ENCODE data around the gene PPP1R14C.

- TF ChIP-seq POLR2A (IDR thresholded peaks at IDR 0.05): no peak
- TF ChIP-seq, protein P1, sequence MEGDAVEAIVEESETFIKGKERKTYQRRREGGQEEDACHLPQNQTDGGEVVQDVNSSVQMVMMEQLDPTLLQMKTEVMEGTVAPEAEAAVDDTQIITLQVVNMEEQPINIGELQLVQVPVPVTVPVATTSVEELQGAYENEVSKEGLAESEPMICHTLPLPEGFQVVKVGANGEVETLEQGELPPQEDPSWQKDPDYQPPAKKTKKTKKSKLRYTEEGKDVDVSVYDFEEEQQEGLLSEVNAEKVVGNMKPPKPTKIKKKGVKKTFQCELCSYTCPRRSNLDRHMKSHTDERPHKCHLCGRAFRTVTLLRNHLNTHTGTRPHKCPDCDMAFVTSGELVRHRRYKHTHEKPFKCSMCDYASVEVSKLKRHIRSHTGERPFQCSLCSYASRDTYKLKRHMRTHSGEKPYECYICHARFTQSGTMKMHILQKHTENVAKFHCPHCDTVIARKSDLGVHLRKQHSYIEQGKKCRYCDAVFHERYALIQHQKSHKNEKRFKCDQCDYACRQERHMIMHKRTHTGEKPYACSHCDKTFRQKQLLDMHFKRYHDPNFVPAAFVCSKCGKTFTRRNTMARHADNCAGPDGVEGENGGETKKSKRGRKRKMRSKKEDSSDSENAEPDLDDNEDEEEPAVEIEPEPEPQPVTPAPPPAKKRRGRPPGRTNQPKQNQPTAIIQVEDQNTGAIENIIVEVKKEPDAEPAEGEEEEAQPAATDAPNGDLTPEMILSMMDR (IDR thresholded peaks at IDR 0.05): no peak
Observed at GRCh38 chr6:150176152-150176551, 33.3 kb downstream of the PPP1R14C start.
